Brain microvascular endothelial cell (primary cell): ENCODE data around the gene FAM240B.
A peak's percentile ranks its signal among the peaks of the same experiment; 100 is the strongest.

ENCODE experiments used
- DNase-seq: peaks from one replicate; pipeline ENCODE4 v3.0.0-alpha.2; 2020
- H3K27ac ChIP-seq: fragments of 250-450 bp; sonication (Bioruptor Pico); 2 replicates; pipeline ENCODE4 v1.5.1; 2020; ENCODE audit warnings: mild to moderate bottlenecking, moderate library complexity
- H3K27me3 ChIP-seq: fragments of 250-450 bp; sonication (Bioruptor Pico); replicated peaks from 2 replicates; pipeline ENCODE4 v1.5.1; 2020; ENCODE audit warnings: mild to moderate bottlenecking
- H3K36me3 ChIP-seq: fragments of 250-450 bp; sonication (Bioruptor Pico); replicated peaks from 2 replicates; pipeline ENCODE4 v1.5.1; 2020; ENCODE audit warnings: mild to moderate bottlenecking
- H3K4me3 ChIP-seq: 2 replicates; pipeline ENCODE4 v1.5.1; 2011; ENCODE audit warnings: low read depth, mild to moderate bottlenecking, control low read depth, low read length, moderate library complexity
- CTCF ChIP-seq: IDR thresholded peaks from 2 replicates; pipeline ENCODE4 v1.5.1; 2011; ENCODE audit warnings: low read depth, mild to moderate bottlenecking, moderate library complexity, low read length, control low read depth, inconsistent platforms; ENCODE audit errors: missing control alignments
- in situ Hi-C: cut with HindIII; loops from 2 replicates; pipeline ENCODE4 v1.10.0; 2017; ENCODE audit warnings: low sequenced_read_pairs, low pct_ligation_motif_present

FAM240B gene

GRCh38 chr9:38713426-38713825 lies 6.5 kb downstream of the FAM240B start:
- peak; percentile 45 for DNase-seq
- no peak for TF ChIP-seq CTCF
- Histone ChIP-seq H3K36me3 (no peaks in the 10 kb centered on the region), H3K27ac (no peak overlapping the region), H3K27me3 (no peaks in the 10 kb centered on the region), H3K4me3 (no peak overlapping the region)
- in situ Hi-C loops, result no loop called here

GRCh38 chr9:38708759-38709158 lies 11.2 kb downstream of the FAM240B start:
- H3K27ac ChIP-seq, result no peak overlapping the region
- in situ Hi-C loops, result no loop called here
- H3K4me3 ChIP-seq, result no peak overlapping the region
- TF ChIP-seq CTCF, result no peak
- no peaks in the 10 kb centered on the region for H3K27me3 ChIP-seq
- H3K36me3 ChIP-seq, result no peaks in the 10 kb centered on the region
- peak; percentile 42 for DNase-seq

- peak; percentile 61 for TF ChIP-seq CTCF
- in situ Hi-C loops, result no loop called here
- no peaks in the 10 kb centered on the region for H3K36me3 ChIP-seq
- no peak for DNase-seq
- no peak overlapping the region for H3K27ac ChIP-seq
- H3K4me3 ChIP-seq, result no peak overlapping the region
- no peaks in the 10 kb centered on the region for H3K27me3 ChIP-seq
Measured at GRCh38 chr9:38707885-38708637, 11.9 kb downstream of the FAM240B start.

- in situ Hi-C loops, result no loop called here
Measured at GRCh38 chr9:38706493-38706892, 13.4 kb downstream of the FAM240B start.

GRCh38 chr9:38705917-38706316 lies 14.0 kb downstream of the FAM240B start:
- no peak overlapping the region for H3K4me3 ChIP-seq
- no peak for DNase-seq
- no peak for TF ChIP-seq CTCF
- in situ Hi-C loops, result no loop called here
- no peaks in the 10 kb centered on the region for H3K27me3 ChIP-seq
- no peaks in the 10 kb centered on the region for H3K36me3 ChIP-seq
- no peak overlapping the region for H3K27ac ChIP-seq

More at GRCh38 chr9:38706493-38706892, 13.4 kb downstream of the FAM240B start:
- Histone ChIP-seq H3K4me3 (no peak overlapping the region), H3K27me3 (no peaks in the 10 kb centered on the region), H3K27ac (no peak overlapping the region), H3K36me3 (no peaks in the 10 kb centered on the region)
- DNase-seq, result no peak
- TF ChIP-seq CTCF, result no peak

GRCh38 chr9:38700695-38701094 lies 19.2 kb downstream of the FAM240B start:
- in situ Hi-C loops, result no loop called here

More at GRCh38 chr9:38700695-38701094, 19.2 kb downstream of the FAM240B start:
- no peaks in the 10 kb centered on the region for H3K27me3 ChIP-seq
- H3K4me3 ChIP-seq, result no peak overlapping the region
- no peaks in the 10 kb centered on the region for H3K36me3 ChIP-seq
- peak; percentile 38 for DNase-seq
- peak; percentile 40 for TF ChIP-seq CTCF
- H3K27ac ChIP-seq, result no peak overlapping the region
